Endothelial cell of umbilical vein (primary cell): ENCODE measurements around the gene HMGA1. TPM values are rescaled to one million over a fixed set of nuclear protein-coding genes. Genes with fewer than 3 reads are reported as not detected.

Experiments used
- BruUV-seq: library from RNA; stranded (reverse); fragments of 400-500 nt; replicated peaks from 2 replicates; lab custom pipeline; 2021; lab: Mats Ljungman, UMichigan
- CTCF ChIA-PET: fragments of 300-600, 350-600 bp; sonication (Branson Sonifier 250); formaldehyde crosslinking; loops from one replicate; lab custom pipeline; 2021; ENCODE audit warnings: antibody characterized with exemption, inconsistent platforms; lab: Charles Lee
- POLR2A ChIA-PET: fragments of 300-600, 350-600 bp; sonication (Branson Sonifier 250); formaldehyde crosslinking; loops from one replicate; lab custom pipeline; 2021; ENCODE audit warnings: antibody characterized with exemption, inconsistent platforms; lab: Charles Lee
- DNase-seq: peaks from one replicate; pipeline ENCODE4 v3.0.0-alpha.2; 2011; ENCODE audit warnings: low read depth, low spot score
- FAIRE-seq: peaks from 2 replicates; lab custom pipeline; 2011; peaks lifted over from hg19 to GRCh38; lab: Jason Lieb, UNC
- H2AFZ ChIP-seq: 2 replicates; pipeline ENCODE4 v1.6.0; 2012; ENCODE audit warnings: low read depth, low read length, control low read depth, inconsistent platforms
- H3K27ac ChIP-seq: 2 replicates; pipeline ENCODE4 v1.5.1; 2011; ENCODE audit warnings: low read depth, mild to moderate bottlenecking, control low read depth, low read length, moderate library complexity; ENCODE audit not compliant: insufficient read depth
- H3K27me3 ChIP-seq, 2 experiments: 2 replicates each; pipeline versions ENCODE4 v1.6.0 to v1.6.1; 2011; ENCODE audit warnings: low read length in 2 of 2, mixed read lengths in 1 of 2; ENCODE audit not compliant: control insufficient read depth in 2 of 2, insufficient read depth in 2 of 2
- H3K36me3 ChIP-seq, 2 experiments: 2 replicates in 1 of 2; 3 replicates in 1 of 2; pipeline ENCODE4 v1.5.1; 2011; ENCODE audit warnings: low read length in 2 of 2, mild to moderate bottlenecking in 1 of 2, moderate library complexity in 1 of 2; ENCODE audit not compliant: control insufficient read depth in 2 of 2, insufficient read depth in 2 of 2; ENCODE audit errors: extremely low read depth in 1 of 2
- H3K4me1 ChIP-seq: 3 replicates; pipeline ENCODE4 v1.5.1; 2011; ENCODE audit warnings: mild to moderate bottlenecking, low read length; ENCODE audit not compliant: control insufficient read depth, insufficient read depth; ENCODE audit errors: extremely low read depth
- H3K4me2 ChIP-seq: 2 replicates; pipeline ENCODE4 v1.6.1; 2011; ENCODE audit warnings: low read length, control low read depth, mixed read lengths; ENCODE audit not compliant: insufficient read depth
- H3K4me3 ChIP-seq, 3 experiments: fragments of 200-600 bp in 1 of 3; sonication (generic), shearing (Covaris generic) in 1 of 3; replicated peaks in 1 of 3; 2 replicates each; pipeline ENCODE4 v1.5.1; 2011 to 2016; ENCODE audit warnings: control low read depth in 3 of 3, low read length in 3 of 3, mild to moderate bottlenecking in 2 of 3, inconsistent platforms in 1 of 3, low read depth in 1 of 3, moderate library complexity in 1 of 3; ENCODE audit not compliant: insufficient read depth in 1 of 3
- H3K79me2 ChIP-seq: 2 replicates; pipeline ENCODE4 v1.6.0; 2012; ENCODE audit warnings: low read length, inconsistent platforms; ENCODE audit not compliant: control insufficient read depth, insufficient read depth
- H3K9ac ChIP-seq: replicated peaks from 2 replicates; pipeline ENCODE3; 2011; ENCODE audit warnings: low read length, control low read depth; ENCODE audit not compliant: insufficient read depth; ENCODE audit errors: extremely low read depth
- H3K9me1 ChIP-seq: replicated peaks from 3 replicates; pipeline ENCODE4 v1.6.0; 2011; ENCODE audit warnings: mild to moderate bottlenecking, low read length; ENCODE audit not compliant: control insufficient read depth, insufficient read depth; ENCODE audit errors: extremely low read depth
- H3K9me3 ChIP-seq: replicated peaks from 2 replicates; pipeline ENCODE4 v1.5.1; 2012; ENCODE audit warnings: low read length, inconsistent platforms; ENCODE audit not compliant: control insufficient read depth, insufficient read depth
- H4K20me1 ChIP-seq: replicated peaks from 2 replicates; pipeline ENCODE3; 2011; ENCODE audit warnings: mild to moderate bottlenecking, low read length; ENCODE audit not compliant: control insufficient read depth, insufficient read depth; ENCODE audit errors: extremely low read depth
- JUN ChIP-seq: IDR thresholded peaks from 2 replicates; pipeline ENCODE4 v1.6.1; 2011; ENCODE audit warnings: borderline replicate concordance, low read depth; ENCODE audit not compliant: insufficient read length, insufficient read depth
- MAX ChIP-seq: IDR thresholded peaks from 2 replicates; pipeline ENCODE4 v1.6.1; 2011; ENCODE audit not compliant: insufficient read depth, insufficient read length
- MYC ChIP-seq: IDR thresholded peaks from one replicate; pipeline ENCODE4 v1.6.1; 2011; ENCODE audit warnings: mild to moderate bottlenecking, low read depth, low read length
- POLR2A ChIP-seq: IDR thresholded peaks from 2 replicates; pipeline ENCODE4 v1.6.1; 2012; ENCODE audit warnings: low read depth, mild to moderate bottlenecking, control low read depth, low read length
- POLR2AphosphoS5 ChIP-seq: IDR thresholded peaks from 2 replicates; pipeline ENCODE4 v1.6.1; 2012; ENCODE audit warnings: low read depth, mild to moderate bottlenecking, control low read depth, low read length, moderate library complexity; ENCODE audit not compliant: insufficient read depth
- dilution Hi-C: fragments of 300-500 bp; cut with MboI; formaldehyde crosslinking; loops from one replicate; pipeline ENCODE4 v1.15.0; 2019; ENCODE audit warnings: low sequenced_read_pairs; ENCODE audit not compliant: extremely low pct_ligation_motif_present
- intact Hi-C: fragments of 100-400 bp; cut with micrococcal nuclease; formaldehyde crosslinking; loops from one replicate; pipeline ENCODE4 v1.10.0; 2022
- polyA plus RNA-seq, 4 experiments: library from polyadenylated mRNA; depleted of rRNA in 3 of 4; stranded (reverse) in 3 of 4; unstranded in 1 of 4; fragments of >200 nt; gene quantifications; 2 replicates each; pipeline versions ENCODE4 v1.2.1 to v1.2.3, GENCODE V29; 2011 to 2012; ENCODE audit warnings: missing spikeins in 1 of 4
- total RNA-seq: library from RNA; stranded (reverse); gene quantifications from 2 replicates; pipeline ENCODE4 v1.2.3, GENCODE V29; 2021

The HMGA1 gene
- total and polyA plus RNA-seq, 2 donors (not counting 3 experiments of a cell fraction or from before 2014, with no cell fraction given) = 425 to 1,108 TPM

DNA sequence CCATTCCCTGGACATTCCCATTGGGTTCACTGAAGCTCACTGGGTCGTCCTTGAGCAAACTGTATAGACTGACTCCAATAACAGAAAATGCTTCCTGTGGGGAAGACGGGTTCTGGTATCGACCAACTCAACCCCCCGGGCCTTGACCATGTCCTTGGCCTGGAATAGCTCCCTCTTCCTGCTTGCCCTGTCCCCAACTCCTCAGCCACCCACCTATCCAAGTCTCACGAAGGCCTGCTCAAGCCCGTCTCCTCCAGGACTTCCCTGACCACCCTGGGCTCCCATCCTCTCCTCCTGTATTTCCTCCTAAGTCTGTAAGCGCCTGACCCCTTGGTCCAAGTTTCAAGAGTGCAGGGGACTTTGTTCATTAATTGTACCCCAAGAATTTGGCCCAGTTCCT is 2.8 kb upstream of the HMGA1 start:
- dilution Hi-C loops = no loop called here

DNA sequence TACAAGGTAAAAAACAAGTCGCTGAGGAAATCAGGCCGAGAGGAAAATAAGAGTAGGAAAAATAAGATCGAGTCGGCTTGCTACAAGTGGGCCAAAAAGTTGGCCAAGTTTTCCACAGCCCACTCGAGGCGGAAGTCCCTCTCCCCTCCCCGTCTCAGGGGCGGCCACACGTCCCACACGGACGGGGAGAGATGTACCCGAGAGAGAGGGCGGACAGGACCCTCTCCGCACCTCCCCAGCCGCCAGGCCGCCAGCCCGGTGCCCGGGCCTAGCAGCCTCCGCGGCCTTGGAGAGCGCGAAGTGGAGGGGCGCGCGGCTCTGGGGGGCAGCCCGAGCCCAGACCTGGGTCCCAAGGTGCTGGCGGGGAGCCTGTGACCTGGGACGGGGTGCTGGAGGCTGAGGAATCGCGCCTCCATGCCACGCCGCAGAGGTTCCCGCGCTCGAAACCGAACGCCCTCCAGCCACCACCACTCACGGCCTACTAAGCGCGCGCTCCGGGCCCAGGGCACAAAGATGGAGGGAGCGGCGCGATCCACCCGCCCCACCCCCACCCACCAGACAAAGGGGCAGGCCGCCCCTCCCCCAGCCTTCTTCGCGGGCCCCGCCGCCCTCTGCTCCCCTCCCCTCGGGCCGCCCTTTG is 1.9 kb upstream of the HMGA1 start:
- Histone ChIP-seq H3K27ac (no peak overlapping the region), H3K9me1 (no peaks in the 10 kb centered on the region), H3K4me3 (no peak overlapping the region), H3K4me1 (peaks cover 27% of the 10 kb centered on the region), H4K20me1 (no peaks in the 10 kb centered on the region), H3K4me2 (no peak overlapping the region), H3K79me2 (peaks cover 30% of the 10 kb centered on the region), H3K9me3 (no peaks in the 10 kb centered on the region), H3K27me3 (no peaks in the 10 kb centered on the region), H3K9ac (no peak overlapping the region), H3K36me3 (no peaks in the 10 kb centered on the region), H2AFZ (no peak overlapping the region)
- TF ChIP-seq POLR2A (no peak), MYC (no peak)
- intact Hi-C loops = loop anchor here (1.0 to 5.0 kb wide), 2 partner anchors 10 to 452 kb away; no protein-coding TSS in a partner anchor
- ChIA-PET CTCF (interaction anchor here (2.6 kb wide), 1 partner anchor 39 kb away, joined by 11 read pairs; no protein-coding TSS in a partner anchor), POLR2A (no interaction called here)
- dilution Hi-C loops = no loop called here
- DNase-seq (no peak), FAIRE-seq (no peak)
- BruUV-seq = no TSS peak

More for the DNA sequence above, 2.8 kb upstream of the HMGA1 start:
- peaks cover 21% of the 10 kb centered on the region for H3K79me2 ChIP-seq
- DNase-seq = no peak
- no peak overlapping the region for H3K9ac ChIP-seq
- no peak overlapping the region for H3K4me3 ChIP-seq
- POLR2A ChIA-PET = no interaction called here
- H3K4me1 ChIP-seq = peaks cover 18% of the 10 kb centered on the region
- BruUV-seq = no TSS peak
- H2AFZ ChIP-seq = no peak overlapping the region
- H3K27me3 ChIP-seq = no peaks in the 10 kb centered on the region
- no peak for FAIRE-seq
- CTCF ChIA-PET = interaction anchor here (0.6 to 2.6 kb wide), 2 partner anchors 10 to 38 kb away, joined by 3 to 11 read pairs; no protein-coding TSS in a partner anchor
- H3K9me1 ChIP-seq = no peaks in the 10 kb centered on the region
- no peaks in the 10 kb centered on the region for H3K36me3 ChIP-seq
- no peak overlapping the region for H3K27ac ChIP-seq
- intact Hi-C loops = no loop called here
- TF ChIP-seq POLR2A (no peak), MAX (no peak), JUN (no peak), POLR2AphosphoS5 (no peak)
- H3K9me3 ChIP-seq = no peaks in the 10 kb centered on the region
- no peak overlapping the region for H3K4me2 ChIP-seq
- no peaks in the 10 kb centered on the region for H4K20me1 ChIP-seq
